Fibroblast of skin of scalp (primary cell): ENCODE results near the gene PI4K2A.
A peak's percentile ranks its signal among the peaks of the same experiment; 100 is the strongest.

Experiments used
- DNase-seq: peaks from one replicate; pipeline ENCODE4 v3.0.0-alpha.2; 2013

The PI4K2A gene

GRCh38 chr10:97707134-97707861 is 66.8 kb downstream of the PI4K2A start:
- no peak for DNase-seq

- DNase-seq: no peak
Measured at GRCh38 chr10:97708167-97708566, 67.7 kb downstream of the PI4K2A start.

GRCh38 chr10:97708976-97709946 is 68.8 kb downstream of the PI4K2A start:
- peak; percentile 92 for DNase-seq

GRCh38 chr10:97711640-97712572 is 71.4 kb downstream of the PI4K2A start:
- no peak for DNase-seq

DNA sequence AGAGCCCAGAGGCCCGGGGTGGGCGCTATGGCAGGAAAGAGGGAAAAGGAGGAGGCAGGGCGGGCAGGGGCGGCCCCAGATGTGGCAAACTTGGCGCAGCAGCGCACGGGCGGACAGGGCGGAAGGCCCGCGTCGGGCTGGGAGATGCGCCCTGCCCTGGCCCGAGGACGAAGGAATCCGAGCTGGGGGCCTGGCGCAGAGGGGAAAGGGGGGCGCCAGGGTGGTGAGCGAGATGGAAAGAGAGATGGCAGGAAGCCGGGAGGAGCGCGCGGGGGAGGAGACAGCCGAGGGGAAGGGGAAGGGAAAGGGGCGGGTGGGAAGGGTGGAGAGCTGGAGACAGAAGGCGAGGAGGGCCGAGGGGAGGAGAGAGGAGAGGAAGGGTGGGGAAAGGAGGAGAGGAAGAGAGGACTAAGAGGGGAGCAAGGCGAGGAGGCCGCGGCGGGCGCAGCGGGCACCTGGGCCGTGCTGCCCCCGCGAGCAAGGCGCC is 72.9 kb downstream of the PI4K2A start, which contains the start of gene MARVELD1:
Gene MARVELD1 (plus strand): TSS at position 392 of the 487 bp plus-strand sequence. CDS start 147 bp downstream, outside the sequence.
- peak; percentile 93 for DNase-seq

DNA sequence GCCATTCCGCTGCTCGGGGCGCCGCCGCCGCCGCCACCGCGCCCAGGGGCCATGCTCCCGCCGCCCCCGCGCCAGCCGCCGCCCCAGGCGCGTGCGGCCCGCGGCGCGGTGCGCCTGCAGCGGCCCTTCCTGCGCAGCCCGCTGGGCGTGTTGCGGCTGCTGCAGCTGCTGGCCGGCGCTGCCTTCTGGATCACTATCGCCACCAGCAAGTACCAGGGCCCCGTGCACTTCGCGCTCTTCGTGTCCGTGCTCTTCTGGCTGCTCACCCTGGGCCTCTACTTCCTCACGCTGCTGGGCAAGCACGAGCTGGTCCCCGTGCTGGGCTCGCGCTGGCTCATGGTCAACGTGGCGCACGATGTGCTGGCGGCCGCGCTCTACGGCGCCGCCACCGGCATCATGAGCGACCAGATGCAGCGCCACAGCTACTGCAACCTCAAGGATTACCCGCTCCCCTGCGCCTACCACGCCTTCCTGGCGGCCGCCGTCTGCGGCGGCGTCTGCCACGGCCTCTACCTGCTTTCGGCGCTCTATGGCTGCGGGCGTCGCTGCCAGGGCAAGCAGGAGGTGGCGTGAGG is 73.4 kb downstream of the PI4K2A start:
- peak; percentile 72 for DNase-seq

DNA sequence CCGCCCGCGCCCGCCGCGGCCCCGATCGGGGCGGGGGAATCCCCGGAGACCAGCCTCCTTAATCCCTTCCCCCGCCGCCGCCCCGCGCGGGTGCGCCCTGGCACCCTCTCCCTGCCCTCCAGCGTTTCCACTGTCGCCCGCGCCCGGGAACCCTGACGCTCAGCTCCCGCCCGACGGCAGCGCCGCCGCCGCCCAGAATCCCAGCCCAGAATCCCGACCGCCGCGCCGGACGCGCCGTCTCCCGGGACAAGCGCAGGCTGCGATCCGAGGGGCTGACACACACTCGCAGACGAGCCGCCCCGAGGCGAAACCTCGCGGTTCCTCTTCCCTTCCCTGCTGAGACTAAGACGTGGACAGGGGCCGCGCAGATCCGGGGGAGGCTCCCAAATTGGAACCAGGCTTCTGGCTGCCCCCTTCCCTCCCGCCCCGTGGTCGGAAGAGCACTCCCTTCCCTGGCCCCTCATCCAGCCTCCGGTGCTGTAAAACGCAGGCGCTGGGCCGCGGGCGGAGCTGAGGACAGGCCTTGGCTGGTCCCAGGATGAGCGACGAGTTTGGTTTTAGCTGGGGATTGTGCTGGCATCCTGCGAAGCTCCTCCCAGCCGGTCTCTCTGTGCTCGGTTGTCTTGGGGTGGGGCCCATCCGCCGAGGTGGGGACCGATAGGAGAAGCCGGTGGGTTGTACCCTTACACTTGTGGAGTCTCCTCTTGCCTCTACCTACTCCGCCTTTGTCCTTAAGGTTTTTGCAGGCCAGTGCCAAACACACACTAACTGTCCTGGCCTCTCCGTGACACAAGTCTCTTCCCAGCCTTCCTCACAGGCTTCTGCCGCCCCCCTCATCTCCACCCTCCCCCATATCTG is 74.2 kb downstream of the PI4K2A start:
- DNase-seq: peak; percentile 89

- no peak for DNase-seq
Measured at GRCh38 chr10:97715259-97715874, 74.9 kb downstream of the PI4K2A start.

GRCh38 chr10:97717627-97718026 is 77.2 kb downstream of the PI4K2A start:
- DNase-seq: no peak

GRCh38 chr10:97718178-97718577 is 77.7 kb downstream of the PI4K2A start:
- DNase-seq: no peak

GRCh38 chr10:97718659-97719142 is 78.2 kb downstream of the PI4K2A start:
- DNase-seq: no peak

DNA sequence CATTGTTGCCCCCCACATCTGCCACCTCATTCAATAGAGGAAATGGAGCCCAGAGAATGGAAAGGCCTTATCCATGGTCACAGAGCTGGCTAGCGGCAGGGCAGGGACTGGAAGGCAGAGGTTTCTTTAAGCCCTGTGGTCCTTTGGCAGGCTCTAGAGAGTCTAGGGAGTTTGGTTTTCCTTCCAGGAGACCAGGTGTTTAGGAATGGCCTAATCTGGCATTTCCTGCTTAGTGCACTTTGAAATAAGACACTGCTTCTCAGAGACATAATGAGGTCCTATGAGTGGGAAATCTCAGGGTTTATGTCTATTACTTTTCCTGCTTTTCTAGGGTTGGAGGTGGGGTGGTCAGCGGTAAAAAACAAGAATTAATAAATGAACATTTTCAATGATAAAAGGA is 79.1 kb downstream of the PI4K2A start:
- no peak for DNase-seq

GRCh38 chr10:97721871-97722780 is 81.7 kb downstream of the PI4K2A start:
- no peak for DNase-seq

GRCh38 chr10:97723001-97723400 is 82.5 kb downstream of the PI4K2A start:
- DNase-seq: no peak

GRCh38 chr10:97724341-97724941 is 84.0 kb downstream of the PI4K2A start:
- peak; percentile 31 for DNase-seq
